HUES6 (cell line): Measurements from ENCODE around the gene FOXO3.
"Not testable (repeated sequence)": the region's sequence is repeated elsewhere in the genome, so short reads cannot be mapped to it uniquely, and the experiment has no call there.

Experiments
- H3K27ac ChIP-seq: 2 replicates; pipeline ENCODE4 v1.7.0; 2013; ENCODE audit warnings: low read depth, mild to moderate bottlenecking, low read length, inconsistent platforms
- H3K27me3 ChIP-seq: 2 replicates; pipeline ENCODE4 v1.6.1; 2013; ENCODE audit warnings: low read length; ENCODE audit not compliant: control insufficient read depth, insufficient read depth
- H3K36me3 ChIP-seq: 2 replicates; pipeline ENCODE4 v1.6.1; 2013; ENCODE audit warnings: low read length; ENCODE audit not compliant: control insufficient read depth, insufficient read depth
- H3K4me1 ChIP-seq: 2 replicates; pipeline ENCODE4 v1.6.1; 2013; ENCODE audit warnings: low read length; ENCODE audit not compliant: control insufficient read depth, insufficient read depth
- H3K4me3 ChIP-seq: 2 replicates; pipeline ENCODE4 v1.5.1; 2013; ENCODE audit warnings: low read depth, low read length
- H3K9ac ChIP-seq: one replicate; pipeline ENCODE4 v1.6.1; 2013; ENCODE audit warnings: mild to moderate bottlenecking, low read length
- H3K9me3 ChIP-seq: 2 replicates; pipeline ENCODE4 v1.6.1; 2013; ENCODE audit warnings: low read depth, low read length; ENCODE audit not compliant: control insufficient read depth, insufficient read depth

Gene FOXO3

GRCh38 chr6:108560463-108561308 is at the start of gene FOXO3:
FOXO3 (plus strand) TSS chr6:108560917; CDS start chr6:108561209, 292 bp downstream.
- Histone ChIP-seq H3K4me1 (peaks cover 26% of the 10 kb centered on the region), H3K4me3 (peak within 1 kb of the TSS; percentile 74), H3K9ac (peak within 1 kb of the TSS; percentile 90), H3K36me3 (0 out of 2 replicates have a peak, but pooled peaks cover 3% of the 10 kb centered on the region), H3K27me3 (peaks cover 33% of the 10 kb centered on the region), H3K27ac (peak within 1 kb of the TSS; percentile 69; the same call in 1 of the 2 replicates), H3K9me3 (no peaks in the 10 kb centered on the region)

- Histone ChIP-seq H3K4me1 (no peaks in the 10 kb centered on the region), H3K9me3 (no peaks in the 10 kb centered on the region), H3K9ac (no peak overlapping the region), H3K27ac (no peak overlapping the region), H3K4me3 (no peak overlapping the region), H3K36me3 (no peaks in the 10 kb centered on the region), H3K27me3 (no peaks in the 10 kb centered on the region)
Observed at GRCh38 chr6:108518714-108519576, 41.8 kb upstream of the FOXO3 start.

- Histone ChIP-seq H3K9me3 (no peaks in the 10 kb centered on the region), H3K4me3 (no peak overlapping the region), H3K36me3 (no peaks in the 10 kb centered on the region), H3K27ac (no peak overlapping the region), H3K9ac (no peak overlapping the region), H3K27me3 (no peaks in the 10 kb centered on the region), H3K4me1 (peaks cover 5% of the 10 kb centered on the region)
Observed at GRCh38 chr6:108521616-108522107, 39.1 kb upstream of the FOXO3 start.

GRCh38 chr6:108523697-108524096 is 37.0 kb upstream of the FOXO3 start:
- no peak overlapping the region for H3K9ac ChIP-seq
- H3K4me1 ChIP-seq = peaks cover 5% of the 10 kb centered on the region
- no peaks in the 10 kb centered on the region for H3K36me3 ChIP-seq
- H3K27ac ChIP-seq = no peak overlapping the region
- no peak overlapping the region for H3K4me3 ChIP-seq
- no peaks in the 10 kb centered on the region for H3K9me3 ChIP-seq
- no peaks in the 10 kb centered on the region for H3K27me3 ChIP-seq

GRCh38 chr6:108524528-108525248 is 36.0 kb upstream of the FOXO3 start:
- Histone ChIP-seq H3K9me3 (no peaks in the 10 kb centered on the region), H3K27ac (no peak overlapping the region), H3K9ac (no peak overlapping the region), H3K4me3 (no peak overlapping the region), H3K27me3 (no peaks in the 10 kb centered on the region), H3K36me3 (no peaks in the 10 kb centered on the region), H3K4me1 (peaks cover 5% of the 10 kb centered on the region)

- Histone ChIP-seq H3K27ac (no peak overlapping the region), H3K4me3 (no peak overlapping the region), H3K4me1 (peaks cover 5% of the 10 kb centered on the region), H3K9ac (no peak overlapping the region), H3K27me3 (no peaks in the 10 kb centered on the region), H3K9me3 (no peaks in the 10 kb centered on the region), H3K36me3 (no peaks in the 10 kb centered on the region)
Observed at GRCh38 chr6:108526739-108527174, 34.0 kb upstream of the FOXO3 start.

- H3K27ac ChIP-seq = no peak overlapping the region
- no peak overlapping the region for H3K9ac ChIP-seq
- H3K4me3 ChIP-seq = no peak overlapping the region
- no peaks in the 10 kb centered on the region for H3K36me3 ChIP-seq
- H3K9me3 ChIP-seq = no peaks in the 10 kb centered on the region
- H3K27me3 ChIP-seq = no peaks in the 10 kb centered on the region
- H3K4me1 ChIP-seq = peaks cover 5% of the 10 kb centered on the region
Observed at GRCh38 chr6:108528878-108529277, 31.8 kb upstream of the FOXO3 start.

- no peaks in the 10 kb centered on the region for H3K27me3 ChIP-seq
- no peaks in the 10 kb centered on the region for H3K9me3 ChIP-seq
- H3K27ac ChIP-seq = no peak overlapping the region
- no peak overlapping the region for H3K4me3 ChIP-seq
- H3K4me1 ChIP-seq = no peaks in the 10 kb centered on the region
- H3K9ac ChIP-seq = no peak overlapping the region
- no peaks in the 10 kb centered on the region for H3K36me3 ChIP-seq
Observed at GRCh38 chr6:108531332-108531731, 29.4 kb upstream of the FOXO3 start.

- Histone ChIP-seq H3K4me3 (no peak overlapping the region), H3K4me1 (no peaks in the 10 kb centered on the region), H3K9me3 (no peaks in the 10 kb centered on the region; the same call in 1 of the 2 replicates), H3K9ac (no peak overlapping the region), H3K27me3 (no peaks in the 10 kb centered on the region), H3K27ac (no peak overlapping the region), H3K36me3 (no peaks in the 10 kb centered on the region)
Observed at GRCh38 chr6:108535114-108535742, 25.5 kb upstream of the FOXO3 start.

- not testable (repeated sequence) for H3K36me3 ChIP-seq, H3K9ac ChIP-seq, H3K4me1 ChIP-seq, H3K27me3 ChIP-seq, H3K4me3 ChIP-seq, H3K27ac ChIP-seq, H3K9me3 ChIP-seq
Observed at GRCh38 chr6:108535920-108536535, 24.7 kb upstream of the FOXO3 start.
